Duodenal mucosa (tissue), 2 donors: Measurements from ENCODE around the gene PPARA.

Source experiments
- H3K27ac ChIP-seq: one replicate; pipeline ENCODE4 v1.7.0; 2013; ENCODE audit warnings: low read depth, low read length
- H3K27me3 ChIP-seq, 2 donors: one replicate each; pipeline ENCODE4 v1.7.0; 2013; ENCODE audit warnings: low read length in 2 of 2, control low read depth in 1 of 2; ENCODE audit not compliant: insufficient read depth in 2 of 2, control insufficient read depth in 1 of 2
- H3K36me3 ChIP-seq, 2 donors: one replicate each; pipeline ENCODE4 v1.7.0; 2013; ENCODE audit warnings: low read length in 2 of 2, control low read depth in 1 of 2; ENCODE audit not compliant: insufficient read depth in 2 of 2, control insufficient read depth in 1 of 2
- H3K4me1 ChIP-seq, 2 donors: one replicate each; pipeline ENCODE4 v1.7.0; 2013; ENCODE audit warnings: low read length in 2 of 2, control low read depth in 1 of 2; ENCODE audit not compliant: insufficient read depth in 2 of 2, control insufficient read depth in 1 of 2
- H3K4me3 ChIP-seq, 2 donors: one replicate each; pipeline ENCODE4 v1.7.0; 2013; ENCODE audit warnings: low read length in 2 of 2, low read depth in 1 of 2
- H3K9ac ChIP-seq, 2 donors: one replicate each; pipeline ENCODE4 v1.7.0; 2013; ENCODE audit warnings: low read length in 2 of 2, low read depth in 1 of 2
- H3K9me3 ChIP-seq, 2 donors: one replicate each; pipeline ENCODE4 v1.7.0; 2013; ENCODE audit warnings: low read length in 2 of 2, control low read depth in 1 of 2; ENCODE audit not compliant: control insufficient read depth in 1 of 2

Gene PPARA

GRCh38 chr22:46150034-46150654, at the start of gene PPARA:
PPARA (plus strand) TSS chr22:46150526; CDS start chr22:46198384, 47,858 bp downstream.
- H3K9me3 ChIP-seq = no peaks in the 10 kb centered on the region
- peaks cover 0 to 8% of the 10 kb centered on the region in 2 donors for H3K36me3 ChIP-seq
- H3K27ac ChIP-seq = peak within 1 kb of the TSS; percentile 90
- no peaks in the 10 kb centered on the region for H3K27me3 ChIP-seq
- peak within 1 kb of the TSS; percentile 84 to 89 for H3K9ac ChIP-seq
- H3K4me1 ChIP-seq = peaks cover 26 to 41% of the 10 kb centered on the region in 2 donors
- peak within 1 kb of the TSS; percentile 84 for H3K4me3 ChIP-seq

DNA sequence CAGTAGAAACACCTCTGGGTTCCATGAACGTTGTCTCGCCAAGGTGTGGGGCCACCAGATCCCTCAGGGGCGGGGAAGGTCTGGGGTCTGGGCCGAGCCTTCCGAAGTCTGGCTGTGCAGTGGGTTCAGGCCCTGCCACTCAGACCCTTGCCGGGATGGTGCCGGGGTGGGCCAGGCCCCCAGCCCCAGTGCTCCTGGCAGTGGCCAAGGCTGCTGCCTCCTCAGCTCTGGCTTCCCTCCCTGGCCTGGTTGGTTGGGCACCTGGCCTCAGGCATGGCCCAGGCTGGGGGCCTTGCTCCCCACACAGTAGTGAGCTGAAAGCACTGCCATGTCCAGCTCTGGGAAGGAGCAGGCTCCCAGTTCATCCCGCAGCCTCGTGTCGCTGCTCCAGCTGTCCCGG, 48.2 kb upstream of the PPARA start:
- H3K9ac ChIP-seq = no peak overlapping the region
- no peak overlapping the region for H3K4me3 ChIP-seq
- H3K27ac ChIP-seq = no peak overlapping the region
- peaks cover 27 to 33% of the 10 kb centered on the region in 2 donors for H3K4me1 ChIP-seq
- no peaks in the 10 kb centered on the region for H3K9me3 ChIP-seq
- H3K27me3 ChIP-seq = no peaks in the 10 kb centered on the region
- H3K36me3 ChIP-seq = peaks cover 25 to 67% of the 10 kb centered on the region in 2 donors

DNA sequence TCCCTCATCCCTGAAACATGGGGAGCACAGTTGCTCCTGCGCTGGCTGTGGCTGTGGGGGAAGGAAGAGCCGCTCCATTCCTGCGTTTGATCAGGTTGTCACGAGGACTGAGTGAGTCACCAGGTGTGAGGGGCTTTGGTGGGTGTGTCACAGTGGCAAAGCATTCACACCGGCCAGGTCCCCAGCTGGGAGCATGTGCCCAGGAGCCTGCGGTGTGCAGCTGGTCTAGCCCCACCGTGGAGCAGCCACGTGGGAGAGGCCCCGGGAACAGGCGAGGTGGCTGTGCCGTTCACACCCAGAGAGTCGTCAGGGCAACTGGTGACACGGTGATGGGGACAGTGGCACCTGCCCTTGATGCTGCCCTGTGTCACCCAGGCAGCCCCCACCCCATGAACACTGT, 47.6 kb upstream of the PPARA start:
- Histone ChIP-seq H3K9ac (no peak overlapping the region), H3K4me1 (peaks cover 33 to 39% of the 10 kb centered on the region in 2 donors), H3K4me3 (no peak overlapping the region), H3K27me3 (no peaks in the 10 kb centered on the region), H3K36me3 (peaks cover 27 to 67% of the 10 kb centered on the region in 2 donors), H3K9me3 (no peaks in the 10 kb centered on the region), H3K27ac (no peak overlapping the region)

DNA sequence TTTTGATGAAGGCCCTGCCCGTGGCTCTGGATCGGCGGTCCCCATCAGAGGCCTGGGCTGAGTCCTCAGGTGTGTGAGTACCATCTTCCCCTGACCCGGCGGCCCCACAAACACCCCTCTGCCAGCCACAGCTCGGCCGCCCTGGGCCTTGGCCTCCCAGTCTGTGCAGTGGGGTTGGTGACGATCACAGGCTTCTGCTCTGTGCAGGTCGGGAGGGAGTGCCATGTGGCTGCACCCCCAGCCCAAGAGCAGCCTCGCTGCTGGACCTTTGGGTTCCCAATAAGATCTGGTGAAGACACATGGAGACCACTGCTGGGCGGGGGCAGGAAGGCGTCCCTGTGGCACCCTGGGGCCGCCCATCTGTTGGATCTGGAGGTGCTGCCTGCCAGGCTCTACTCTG, 47.1 kb upstream of the PPARA start:
- Histone ChIP-seq H3K36me3 (peaks cover 28 to 63% of the 10 kb centered on the region in 2 donors), H3K27ac (no peak overlapping the region)

GRCh38 chr22:46103664-46104063, 46.7 kb upstream of the PPARA start:
- H3K4me3 ChIP-seq = no peak overlapping the region
- H3K36me3 ChIP-seq = peaks cover 28 to 60% of the 10 kb centered on the region in 2 donors
- H3K9ac ChIP-seq = no peak overlapping the region
- H3K27me3 ChIP-seq = no peaks in the 10 kb centered on the region
- H3K9me3 ChIP-seq = no peaks in the 10 kb centered on the region
- H3K27ac ChIP-seq = peak overlapping the region; percentile 42
- H3K4me1 ChIP-seq = peaks cover 42 to 48% of the 10 kb centered on the region in 2 donors

More for the DNA sequence above, 47.1 kb upstream of the PPARA start:
- Histone ChIP-seq H3K9ac (no peak overlapping the region), H3K27me3 (no peaks in the 10 kb centered on the region), H3K4me3 (no peak overlapping the region), H3K9me3 (no peaks in the 10 kb centered on the region), H3K4me1 (peaks cover 37 to 44% of the 10 kb centered on the region in 2 donors)

DNA sequence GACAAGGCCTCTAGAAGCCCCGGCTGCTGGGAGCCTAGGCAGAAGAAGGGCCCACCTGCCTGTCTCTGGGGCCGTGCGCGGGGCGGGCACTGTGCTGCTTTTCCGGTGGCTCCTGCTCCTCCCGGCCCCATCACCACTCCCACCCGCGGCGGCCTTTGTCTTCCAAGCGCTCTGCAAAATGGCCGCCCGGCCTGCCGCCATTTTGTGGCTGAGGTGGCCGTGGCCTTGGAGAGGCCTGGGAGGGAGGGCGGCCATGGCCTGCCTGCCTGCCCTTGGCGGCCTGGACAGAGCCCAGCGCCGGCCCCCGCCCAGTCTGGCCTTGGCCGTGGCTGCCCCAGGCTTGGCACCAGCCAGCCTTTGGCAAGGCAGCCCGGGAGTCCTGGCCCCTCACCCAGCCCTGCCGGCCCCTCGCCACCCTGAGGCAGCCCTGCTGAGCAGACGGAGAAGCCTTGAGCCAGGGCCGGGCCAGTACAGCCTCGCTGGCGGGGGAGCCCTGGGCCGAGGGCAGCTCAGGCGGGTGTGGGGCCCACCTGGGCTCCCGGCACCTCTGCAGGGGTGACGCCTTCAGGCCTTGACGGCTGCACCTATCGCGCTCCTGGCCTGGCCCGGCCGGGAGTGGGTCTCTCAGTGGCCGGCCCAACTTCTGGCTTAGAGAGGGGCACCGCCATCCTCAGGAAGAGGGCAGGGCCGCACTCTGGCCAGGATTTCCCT, 46.0 kb upstream of the PPARA start:
- Histone ChIP-seq H3K4me3 (no peak overlapping the region), H3K27me3 (no peaks in the 10 kb centered on the region), H3K27ac (peak overlapping the region; percentile 42), H3K9ac (peak overlapping the region in 1 of 2 donors; percentile 25), H3K9me3 (no peaks in the 10 kb centered on the region), H3K36me3 (peaks cover 29 to 60% of the 10 kb centered on the region in 2 donors), H3K4me1 (peaks cover 49 to 55% of the 10 kb centered on the region in 2 donors)

- no peaks in the 10 kb centered on the region for H3K27me3 ChIP-seq
- H3K4me1 ChIP-seq = peaks cover 51 to 60% of the 10 kb centered on the region in 2 donors
- no peak overlapping the region for H3K4me3 ChIP-seq
- peak overlapping the region; percentile 70 for H3K27ac ChIP-seq
- H3K36me3 ChIP-seq = peaks cover 31 to 60% of the 10 kb centered on the region in 2 donors
- H3K9me3 ChIP-seq = no peaks in the 10 kb centered on the region
- H3K9ac ChIP-seq = peak overlapping the region in 1 of 2 donors; percentile 25
These were observed 45.3 kb upstream of the PPARA start for GRCh38 chr22:46104881-46105493.

DNA sequence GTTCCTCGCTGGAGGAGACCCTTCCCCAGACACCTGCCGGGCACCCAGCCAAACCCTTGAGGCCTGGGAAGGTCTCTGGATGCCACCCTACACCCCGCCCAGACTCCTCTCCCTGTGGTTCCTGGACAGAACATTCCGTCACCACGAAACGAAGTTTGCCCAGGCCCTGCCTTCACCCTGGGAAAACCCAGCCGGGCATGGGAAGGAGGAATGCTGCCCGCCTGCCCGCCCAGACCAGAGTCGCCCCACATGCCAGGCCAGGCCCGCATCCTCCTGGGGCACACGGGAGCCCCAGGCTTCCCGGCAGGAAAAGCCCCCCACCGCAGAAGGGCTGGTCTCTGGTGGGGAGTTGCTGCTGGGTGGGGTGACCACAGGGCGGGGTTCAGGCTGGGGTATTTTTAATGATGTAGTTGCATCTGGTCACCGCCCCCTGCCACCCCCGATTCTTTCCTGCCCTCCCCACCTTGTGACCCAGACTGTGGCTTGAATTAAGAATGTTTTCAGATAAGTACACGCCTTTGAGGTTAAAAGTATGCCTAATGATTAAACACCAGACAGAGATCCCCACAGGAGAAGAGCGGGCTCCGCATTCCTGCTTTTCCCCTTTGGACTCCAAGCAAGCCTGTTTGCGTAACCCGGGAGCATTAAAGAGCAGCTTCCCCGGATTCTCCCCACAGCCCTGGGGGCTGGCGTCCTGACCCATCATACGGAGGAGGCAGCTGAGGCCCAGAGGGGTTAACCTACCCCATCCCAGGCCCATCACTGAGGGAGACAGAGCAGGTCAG, 44.6 kb upstream of the PPARA start:
- Histone ChIP-seq H3K27me3 (no peaks in the 10 kb centered on the region), H3K9me3 (no peaks in the 10 kb centered on the region), H3K27ac (peak overlapping the region; percentile 70), H3K4me3 (peak overlapping the region in 1 of 2 donors; percentile 30), H3K36me3 (peaks cover 29 to 60% of the 10 kb centered on the region in 2 donors), H3K4me1 (peaks cover 51 to 63% of the 10 kb centered on the region in 2 donors), H3K9ac (peak overlapping the region in 1 of 2 donors; percentile 25)

GRCh38 chr22:46106279-46107022, 43.9 kb upstream of the PPARA start:
- H3K36me3 ChIP-seq = peaks cover 30 to 59% of the 10 kb centered on the region in 2 donors
- peak overlapping the region in 1 of 2 donors; percentile 30 for H3K4me3 ChIP-seq
- H3K27me3 ChIP-seq = no peaks in the 10 kb centered on the region
- H3K4me1 ChIP-seq = peaks cover 51 to 66% of the 10 kb centered on the region in 2 donors
- peak overlapping the region; percentile 68 for H3K27ac ChIP-seq
- no peaks in the 10 kb centered on the region for H3K9me3 ChIP-seq
- H3K9ac ChIP-seq = peak overlapping the region; percentile 18 to 54
